ENCODE measurements around the gene C6orf163.
"Not testable (repeated sequence)": the region's sequence is repeated elsewhere in the genome, so short reads cannot be mapped to it uniquely, and the experiment has no call there.

The C6orf163 gene

GRCh38 chr6:87344731-87345130 is at the start of gene C6orf163:
TSS of gene C6orf163 (plus strand) at chr6:87344813. CDS start at chr6:87345100, 287 bp downstream.
- no peak for DNase-seq (ENCODE audit: low spot score)

DNA sequence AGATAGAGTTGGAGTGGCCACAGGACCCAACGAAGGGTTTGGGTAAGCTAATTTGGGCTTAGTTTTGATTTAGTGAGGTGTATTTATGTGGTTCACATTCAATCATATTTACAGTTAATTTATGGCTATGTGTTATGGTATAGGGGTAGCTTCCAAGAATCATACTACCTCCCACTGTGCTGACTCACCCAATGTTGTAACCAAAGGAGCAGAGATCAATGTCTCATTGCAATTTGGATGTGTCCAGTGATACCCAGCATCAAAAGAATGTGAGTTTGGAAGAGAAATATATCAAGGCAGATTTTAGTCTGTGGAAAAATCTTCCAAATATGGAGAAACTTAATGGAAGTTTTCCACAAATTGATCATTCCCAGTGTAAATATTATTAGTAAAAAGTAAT is 47.5 kb upstream of the C6orf163 start:
- no peak for DNase-seq (ENCODE audit: low spot score)

DNA sequence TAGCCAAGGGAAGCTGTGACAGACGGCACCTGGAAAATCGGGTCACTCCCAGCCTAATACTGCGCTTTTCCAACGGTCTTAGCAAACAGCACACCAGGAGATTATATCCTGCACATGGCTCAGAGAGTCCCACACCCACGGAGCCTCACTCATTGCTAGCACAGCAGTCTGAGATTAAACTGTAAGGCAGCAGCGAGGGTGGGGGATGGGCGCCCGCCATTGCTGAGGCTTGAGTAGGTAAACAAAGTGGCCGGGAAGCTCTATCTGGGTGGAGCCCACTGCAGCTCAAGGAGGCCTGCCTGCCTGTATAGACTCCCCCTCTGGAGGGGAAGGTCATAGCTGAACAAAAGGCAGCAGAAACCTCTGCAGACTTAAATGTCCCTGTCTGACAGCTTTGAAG is 43.3 kb upstream of the C6orf163 start:
- DNase-seq (ENCODE audit: low spot score) = not testable (repeated sequence)

DNA sequence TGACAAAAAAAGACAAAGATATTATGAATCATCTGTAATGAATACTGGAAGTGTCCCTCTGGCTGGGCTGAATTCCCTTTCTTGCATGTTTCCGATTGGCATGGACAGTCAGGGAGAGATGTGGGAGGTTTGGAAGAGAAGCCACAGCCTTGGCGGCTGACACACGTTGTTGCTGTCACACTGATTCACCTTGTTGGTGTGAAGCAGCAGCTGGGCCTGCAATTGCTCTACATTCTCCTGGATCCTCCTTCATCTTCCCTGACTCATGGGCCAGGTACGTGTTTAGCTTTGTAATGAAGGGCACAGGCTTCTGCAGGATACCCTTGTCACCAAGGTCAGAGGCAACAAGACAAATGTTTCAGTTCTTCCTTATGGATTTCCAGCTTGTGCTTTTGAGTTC is 35.6 kb upstream of the C6orf163 start:
- DNase-seq (ENCODE audit: low spot score) = no peak

DNA sequence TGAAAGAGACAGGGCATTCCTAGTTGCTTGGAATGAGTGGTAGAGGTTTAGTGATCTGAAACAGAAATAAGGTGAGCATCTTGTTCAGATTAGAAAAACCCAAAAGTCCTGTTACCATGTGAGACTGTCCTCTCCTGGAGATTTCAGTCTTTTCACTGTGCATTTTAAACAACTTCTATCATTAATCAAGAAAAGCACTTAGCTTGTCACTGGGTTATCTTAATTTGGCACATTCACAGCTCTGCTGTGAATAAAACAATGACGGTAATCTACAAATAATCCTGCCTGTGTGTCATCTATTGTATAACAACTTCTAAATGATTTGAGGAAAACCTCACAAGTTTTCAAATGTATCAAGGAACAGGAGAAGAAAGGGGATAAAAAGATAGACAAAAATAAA is 31.8 kb upstream of the C6orf163 start:
- no peak for DNase-seq (ENCODE audit: low spot score)

- DNase-seq (ENCODE audit: low spot score) = no peak
Measured at GRCh38 chr6:87315071-87315470, 29.5 kb upstream of the C6orf163 start.

DNA sequence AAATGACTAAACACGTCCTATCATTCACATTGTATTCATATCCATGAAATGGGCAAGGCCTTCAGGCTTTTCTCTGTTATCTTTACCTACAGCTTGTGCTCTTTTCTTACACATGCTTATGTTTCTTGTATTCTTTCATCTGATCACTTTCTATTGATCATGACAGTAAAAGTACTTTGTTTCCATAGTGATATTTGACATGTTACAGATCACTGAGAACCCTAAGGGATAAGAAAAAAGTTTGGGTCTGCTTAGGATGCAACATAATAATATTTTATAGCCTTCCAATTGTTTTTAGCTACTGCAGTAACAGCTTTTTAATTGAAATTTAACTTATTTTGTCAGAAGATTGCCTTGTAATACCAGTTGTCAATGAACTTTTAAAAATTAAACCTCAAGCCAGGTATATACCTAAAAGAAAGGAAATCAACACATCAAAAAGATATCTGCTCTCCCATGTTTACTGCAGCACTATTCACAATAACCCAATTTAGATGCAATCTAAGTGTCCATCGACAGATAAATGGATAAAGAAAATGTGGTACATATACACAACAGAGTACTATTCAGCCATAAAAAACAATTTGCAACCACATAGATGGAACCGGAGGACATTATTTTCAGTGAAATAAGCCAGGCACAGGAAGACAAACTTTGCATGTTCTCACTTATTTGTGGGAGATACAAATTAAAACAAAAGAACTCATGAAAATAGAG is 25.2 kb upstream of the C6orf163 start:
- DNase-seq (ENCODE audit: low spot score) = no peak

GRCh38 chr6:87322304-87323212 is 22.1 kb upstream of the C6orf163 start, which contains the start of gene SMIM8:
TSS of gene SMIM8 (plus strand) at chr6:87322588. CDS start at chr6:87337032, 14,444 bp downstream.
- DNase-seq (ENCODE audit: low spot score) = peak; percentile 81

- not testable (repeated sequence) for DNase-seq (ENCODE audit: low spot score)
Measured at GRCh38 chr6:87323880-87324279, 20.7 kb upstream of the C6orf163 start.

DNA sequence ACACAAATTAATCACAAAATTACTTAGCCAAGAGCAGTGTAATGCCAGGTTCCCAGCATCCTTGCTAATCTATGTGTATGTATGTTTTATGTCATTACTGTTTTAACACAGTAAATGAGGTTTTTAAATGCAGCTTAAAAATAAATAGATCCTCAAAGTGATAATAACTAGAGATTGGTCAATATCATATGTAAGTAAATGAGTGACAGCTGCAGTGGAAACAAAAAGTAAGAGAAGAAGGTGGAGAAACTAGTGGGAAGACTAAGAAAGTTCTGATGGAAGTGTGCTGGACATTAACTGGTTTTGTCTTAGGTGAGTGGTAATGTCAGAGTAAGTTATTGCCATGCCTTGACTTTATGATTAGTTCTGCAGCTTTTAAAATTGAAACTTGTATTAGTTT is 13.7 kb upstream of the C6orf163 start:
- DNase-seq (ENCODE audit: low spot score) = no peak

GRCh38 chr6:87333033-87333432 is 11.6 kb upstream of the C6orf163 start:
- DNase-seq (ENCODE audit: low spot score) = no peak

DNA sequence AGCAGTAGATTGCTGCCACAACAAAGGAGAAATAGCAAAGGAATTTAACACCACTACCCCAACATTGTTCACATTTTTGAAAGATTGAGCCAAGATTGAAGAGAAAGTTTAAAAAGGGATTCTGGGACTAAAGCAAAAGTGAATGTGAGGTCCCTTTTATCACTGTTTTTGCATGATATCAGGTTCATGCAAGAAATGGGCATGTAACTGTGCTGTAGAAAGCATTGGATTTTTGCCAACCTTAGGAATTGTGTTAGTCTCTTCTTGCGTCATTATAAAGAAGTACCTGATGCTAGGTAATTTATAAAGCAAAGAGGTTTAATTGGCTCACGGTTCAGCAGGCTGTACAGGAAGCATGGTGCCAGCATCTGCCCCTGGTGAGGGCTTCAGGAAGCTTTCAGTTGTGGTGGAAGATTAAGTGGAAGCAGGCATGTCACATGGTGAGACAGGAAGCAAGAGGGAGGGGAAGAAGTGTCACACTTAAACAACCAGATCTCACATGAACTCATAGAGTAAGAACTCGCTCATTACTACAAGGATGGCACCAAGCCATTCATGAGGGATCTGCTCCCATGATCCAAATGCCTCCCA is 10.9 kb upstream of the C6orf163 start:
- DNase-seq (ENCODE audit: low spot score) = no peak

- no peak for DNase-seq (ENCODE audit: low spot score)
Measured at GRCh38 chr6:87334683-87335082, 9.9 kb upstream of the C6orf163 start.

- no peak for DNase-seq (ENCODE audit: low spot score)
Measured at GRCh38 chr6:87336367-87336766, 8.2 kb upstream of the C6orf163 start.

DNA sequence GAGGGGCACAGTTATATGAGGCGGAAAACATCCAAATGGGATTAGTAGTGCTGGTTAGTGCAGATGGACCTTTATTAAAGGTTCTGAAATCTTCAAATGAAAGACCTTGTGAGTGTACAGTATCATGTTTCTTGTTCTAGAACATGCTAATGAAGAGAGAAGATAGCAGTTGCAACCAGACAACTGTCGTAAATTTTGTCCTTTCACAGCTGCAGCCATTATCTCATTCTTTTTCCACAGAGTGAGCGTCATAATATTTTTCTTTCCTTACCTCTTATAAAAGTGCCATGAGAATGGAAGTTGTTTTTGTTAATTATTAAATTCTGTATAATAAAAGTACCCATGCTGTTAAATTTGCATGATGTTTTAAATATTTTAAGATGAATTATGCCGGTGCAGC is 4.4 kb upstream of the C6orf163 start:
- no peak for DNase-seq (ENCODE audit: low spot score)

- DNase-seq (ENCODE audit: low spot score) = no peak
Measured at GRCh38 chr6:87341158-87341557, 3.5 kb upstream of the C6orf163 start.

- DNase-seq (ENCODE audit: low spot score) = no peak
Measured at GRCh38 chr6:87341899-87342298, 2.7 kb upstream of the C6orf163 start.

DNA sequence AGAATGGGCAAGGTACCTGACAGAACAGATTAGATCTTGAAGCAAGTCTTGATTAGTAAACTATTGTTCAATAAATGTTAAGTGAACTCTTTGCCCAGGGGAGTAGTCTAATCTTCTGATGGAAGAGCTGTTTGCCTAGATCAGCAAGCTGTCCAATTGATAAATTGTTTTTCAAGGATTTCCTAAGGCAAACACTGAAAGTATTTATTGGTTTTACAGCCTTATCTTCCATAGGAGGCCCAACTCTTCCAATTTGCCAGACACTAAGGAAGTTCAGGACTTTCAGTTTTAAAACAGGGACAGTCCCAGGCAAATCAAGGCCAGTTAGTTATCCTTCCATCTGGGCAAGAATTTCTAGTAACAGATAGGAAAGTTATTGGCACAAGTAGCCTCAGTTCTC is 1.8 kb upstream of the C6orf163 start:
- DNase-seq (ENCODE audit: low spot score) = no peak

DNA sequence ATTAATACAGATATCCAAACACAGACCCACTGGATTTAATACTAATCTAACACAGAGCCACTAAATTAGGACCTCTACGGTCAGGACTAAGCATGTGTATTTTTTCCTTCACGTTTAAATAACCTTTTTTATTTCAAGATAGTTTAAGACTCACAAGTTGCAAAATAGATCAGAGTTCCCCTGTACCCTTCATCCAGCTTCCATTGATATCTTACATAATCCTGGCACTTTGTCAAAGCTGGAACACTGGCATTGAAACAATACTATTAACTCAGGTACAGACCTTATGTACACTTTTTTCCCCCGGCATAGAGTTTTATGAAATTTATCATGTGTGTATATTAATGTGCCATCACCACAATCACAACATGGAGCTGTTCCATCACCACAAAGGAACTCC is 2.1 kb downstream of the C6orf163 start:
- no peak for DNase-seq (ENCODE audit: low spot score)

- no peak for DNase-seq (ENCODE audit: low spot score)
Measured at GRCh38 chr6:87349896-87350295, 5.3 kb downstream of the C6orf163 start.

DNA sequence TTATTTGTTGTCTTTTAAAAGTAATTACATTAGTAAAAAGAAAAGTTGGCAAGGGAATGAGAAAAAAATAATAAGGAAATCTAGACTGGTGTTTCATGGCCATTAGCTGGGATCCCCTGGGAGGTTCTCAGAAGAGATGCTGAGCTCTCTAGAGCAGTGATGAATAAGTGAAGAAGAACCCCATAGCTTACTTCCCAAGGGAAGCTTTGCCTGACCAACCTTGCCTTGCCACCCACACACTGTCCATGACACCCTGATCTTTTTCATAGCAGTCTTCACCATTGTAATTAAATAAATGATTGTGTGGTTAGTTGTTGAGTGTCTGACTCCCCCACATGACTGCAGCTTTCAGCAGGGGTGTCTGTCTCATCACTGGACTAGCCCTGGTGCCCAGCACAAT is 5.9 kb downstream of the C6orf163 start:
- DNase-seq (ENCODE audit: low spot score) = no peak

- no peak for DNase-seq (ENCODE audit: low spot score)
Measured at GRCh38 chr6:87351583-87351982, 7.0 kb downstream of the C6orf163 start.

DNA sequence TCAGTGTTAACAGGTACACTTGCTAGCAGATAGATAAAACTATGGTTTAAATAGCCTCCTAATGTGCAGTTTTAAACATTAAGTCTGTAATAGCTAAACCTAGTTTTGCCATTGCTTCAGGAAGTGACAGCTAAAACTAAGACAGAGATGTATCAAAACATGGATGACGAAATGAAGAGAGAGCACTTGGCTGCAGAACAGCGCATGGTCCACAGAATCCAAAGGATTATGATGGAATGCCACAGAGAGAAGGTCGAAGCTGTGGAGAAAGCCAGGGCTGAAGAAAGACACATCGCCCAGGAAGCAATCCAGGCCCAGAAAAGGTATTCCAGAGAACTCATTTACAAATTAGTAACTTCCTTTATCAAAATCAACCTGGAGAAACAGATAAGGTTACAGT is 11.6 kb downstream of the C6orf163 start:
- no peak for DNase-seq (ENCODE audit: low spot score)

All from hepatic stellate cell (primary cell).